Fibroblast of skin of back (primary cell): Measurements from ENCODE around the gene SUPT6H.
"Not testable (repeated sequence)": the region's sequence is repeated elsewhere in the genome, so short reads cannot be mapped to it uniquely, and the experiment has no call there.

Source experiments
- DNase-seq: peaks from one replicate; pipeline ENCODE4 v3.0.0-alpha.2; 2013

SUPT6H gene

GRCh38 chr17:28719021-28719433 lies 57.0 kb downstream of the SUPT6H start:
- DNase-seq, result no peak

GRCh38 chr17:28720247-28720996 lies 58.4 kb downstream of the SUPT6H start:
- DNase-seq, result no peak

GRCh38 chr17:28720997-28721329 lies 59.0 kb downstream of the SUPT6H start:
- not testable (repeated sequence) for DNase-seq

GRCh38 chr17:28722417-28723158 lies 60.6 kb downstream of the SUPT6H start:
- no peak for DNase-seq

DNA sequence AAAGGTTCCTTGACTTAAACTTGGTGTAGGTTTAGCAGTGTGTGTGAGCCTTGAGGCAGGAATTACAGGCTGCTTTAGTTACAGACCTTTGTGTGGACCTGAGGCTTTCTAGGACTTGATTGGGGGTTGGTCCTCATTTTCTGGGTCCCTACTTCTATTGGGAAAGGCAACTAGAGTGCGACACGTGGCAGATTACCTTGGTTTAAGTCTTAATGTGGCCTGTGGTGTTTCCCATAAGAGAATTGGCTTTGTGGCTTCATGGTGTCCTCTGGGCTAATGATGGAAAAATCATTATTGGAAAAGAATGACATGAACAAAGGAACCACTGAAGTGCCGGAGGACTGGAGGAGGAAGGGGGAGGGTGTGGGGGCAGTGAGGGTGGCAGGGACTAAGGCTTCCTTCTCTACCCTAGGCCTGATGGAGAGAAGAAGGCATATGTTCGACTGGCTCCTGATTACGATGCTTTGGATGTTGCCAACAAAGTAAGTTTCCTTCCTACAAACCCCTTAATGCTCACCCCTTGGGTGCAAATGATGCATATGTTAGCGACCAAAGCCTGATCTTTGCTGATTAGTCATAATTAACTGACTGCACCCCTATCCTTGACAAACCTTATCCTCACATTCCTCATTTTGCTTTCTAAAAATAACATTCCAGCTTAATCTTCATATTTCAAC lies 61.3 kb downstream of the SUPT6H start:
- DNase-seq, result no peak

- not testable (repeated sequence) for DNase-seq
Measured at GRCh38 chr17:28723836-28724499, 62.0 kb downstream of the SUPT6H start.

DNA sequence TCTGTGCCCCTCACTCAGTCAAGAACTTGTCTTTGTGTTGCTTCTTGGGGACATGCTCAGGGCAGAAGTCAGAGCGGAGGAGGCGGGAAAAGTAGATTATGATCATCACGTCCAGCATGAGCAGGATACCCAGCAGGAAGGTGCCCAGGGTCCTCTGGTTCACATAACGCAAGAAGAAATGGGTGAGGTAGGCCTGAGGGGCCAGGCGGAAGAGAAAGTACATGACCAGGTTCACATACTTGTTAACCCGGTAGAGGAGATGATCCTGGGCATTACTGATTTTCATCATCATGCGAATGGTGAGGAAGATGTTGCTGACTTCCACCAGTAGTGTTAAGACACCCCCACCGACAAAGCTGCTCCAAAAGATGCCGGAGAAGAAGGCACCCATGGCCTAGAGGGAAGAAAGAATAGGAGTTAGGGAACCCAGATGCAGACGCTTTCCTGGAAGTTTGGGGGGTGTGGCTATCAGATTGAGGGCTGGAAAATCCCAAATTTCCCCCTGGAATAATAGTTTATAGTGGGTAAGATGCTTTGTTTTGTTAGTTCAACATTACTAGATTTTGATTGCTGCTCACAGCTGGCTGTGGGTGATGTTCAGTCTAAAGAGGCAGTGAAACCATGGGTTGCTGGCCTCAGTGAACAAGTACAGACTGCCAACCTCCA lies 62.6 kb downstream of the SUPT6H start:
- DNase-seq, result no peak

- DNase-seq, result peak; percentile 42
Measured at GRCh38 chr17:28725166-28725659, 63.2 kb downstream of the SUPT6H start.

DNA sequence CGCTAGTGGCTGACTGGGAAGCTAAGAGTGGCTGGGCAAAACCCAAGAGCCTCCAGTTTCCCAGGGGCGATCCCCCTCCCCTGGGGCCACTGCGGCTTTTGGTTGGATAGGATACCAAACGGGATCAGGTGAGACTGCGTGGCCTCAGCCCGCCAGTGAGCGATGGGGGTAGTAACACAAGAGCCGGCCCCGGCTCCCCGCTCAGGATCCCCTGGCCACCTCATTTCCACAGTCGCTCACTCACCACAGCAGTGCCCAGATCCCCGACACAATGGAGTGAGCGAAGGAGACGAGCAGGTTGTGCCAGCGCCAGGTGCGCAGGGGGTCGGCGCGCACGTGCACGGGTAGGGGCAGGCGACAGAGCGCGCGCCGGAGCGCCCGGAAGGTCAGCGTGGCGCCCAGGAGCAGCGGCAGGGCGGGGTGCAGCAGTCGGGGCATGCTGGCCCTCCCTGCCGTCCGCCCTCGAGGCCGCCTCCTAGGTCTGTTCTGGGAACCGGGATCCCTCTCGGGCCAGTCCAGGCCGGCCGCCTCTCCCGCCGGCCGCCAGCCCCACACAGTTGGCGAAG lies 63.7 kb downstream of the SUPT6H start:
- peak; percentile 81 for DNase-seq

- peak; percentile 70 for DNase-seq
Measured at GRCh38 chr17:28726226-28726626, 64.2 kb downstream of the SUPT6H start, which contains the start of gene TLCD1. TLCD1 (minus strand) TSS chr17:28726233; CDS start chr17:28726097, 136 bp downstream.

DNA sequence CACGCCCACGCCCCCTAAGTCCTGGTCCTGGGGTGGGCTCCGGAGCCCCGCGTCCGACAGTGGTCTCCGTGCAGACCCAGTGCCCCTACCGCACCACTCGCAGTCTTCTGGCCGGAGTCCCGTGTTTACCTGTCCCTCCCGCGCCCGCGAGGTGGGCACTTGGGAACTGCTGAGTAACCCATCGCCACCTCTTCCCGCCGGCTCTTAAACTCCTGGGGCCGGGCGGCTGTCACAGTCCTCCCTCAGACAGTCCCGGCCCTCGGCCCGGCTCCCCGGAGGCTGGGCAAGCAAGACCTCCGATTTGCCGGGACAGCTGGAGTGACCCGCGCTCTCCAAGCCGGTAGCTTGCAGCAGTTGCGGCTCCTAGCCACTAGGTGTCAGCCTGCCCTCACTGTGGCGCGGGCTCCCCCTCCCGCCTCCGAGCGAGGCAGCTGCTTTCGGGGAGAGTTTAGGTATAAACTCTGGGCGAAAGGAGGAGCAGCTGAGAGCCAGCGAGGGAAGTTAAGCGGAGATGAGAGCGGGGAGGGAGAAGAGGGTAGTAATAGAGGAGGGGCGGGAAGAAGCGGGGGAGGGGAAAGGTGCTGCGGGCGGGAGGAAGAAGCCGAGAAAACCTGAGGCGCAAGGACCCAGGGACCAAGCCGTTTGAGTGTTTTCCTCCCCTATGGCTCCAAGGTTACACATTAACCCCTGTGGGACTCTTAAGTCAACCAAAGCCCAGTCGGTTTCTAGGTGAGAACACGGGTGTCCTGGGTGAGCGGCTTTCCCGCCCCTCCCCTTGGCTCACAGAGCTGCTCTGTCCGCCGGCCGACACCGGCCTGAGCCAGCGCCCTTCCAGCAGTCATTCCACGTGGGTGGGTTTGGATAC lies 64.9 kb downstream of the SUPT6H start:
- peak; percentile 91 for DNase-seq

DNA sequence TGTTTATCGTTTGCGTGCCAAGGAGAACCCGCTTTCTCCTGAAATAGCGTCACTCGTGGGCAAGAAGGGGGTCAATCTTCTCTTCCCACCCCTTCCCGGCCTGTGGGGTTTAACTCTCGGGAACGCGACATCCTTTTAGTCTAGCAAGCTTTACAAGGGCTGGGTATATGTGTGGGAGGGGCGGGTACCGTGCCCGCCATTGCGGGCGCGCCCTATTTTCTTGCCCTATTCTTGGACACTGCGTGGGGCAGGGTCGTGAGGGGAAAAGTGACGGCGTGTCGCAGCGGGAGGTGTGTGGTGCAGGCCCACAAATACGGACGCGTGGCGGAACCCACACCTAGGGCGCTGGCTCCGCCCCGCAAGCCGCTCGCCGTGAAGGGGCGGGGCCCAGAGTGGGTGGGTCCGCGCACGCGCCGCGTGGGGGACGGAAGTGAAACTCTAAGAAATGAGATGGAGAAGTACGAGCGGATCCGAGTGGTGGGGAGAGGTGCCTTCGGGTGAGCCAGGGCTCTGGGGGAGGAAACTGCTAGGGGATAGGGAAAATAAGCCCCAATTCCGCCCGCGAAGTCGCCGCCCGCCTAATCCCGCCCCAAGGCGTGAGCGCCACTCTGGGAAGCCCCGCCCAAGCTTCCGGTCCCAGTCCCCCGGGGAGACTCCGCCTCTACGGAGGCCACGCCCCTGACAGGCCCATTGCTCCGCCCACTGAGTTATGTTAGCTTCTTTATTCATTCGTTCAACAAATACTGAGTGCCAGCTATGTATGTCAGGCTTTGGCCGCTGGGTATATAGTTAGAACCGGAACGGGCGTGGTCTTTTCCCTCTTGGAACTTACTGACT lies 66.6 kb downstream of the SUPT6H start, which contains the start of gene NEK8:
Gene NEK8, plus strand, starts transcription at position 425 of the 837 bp plus-strand sequence. Its CDS starts 26 bp downstream, at position 451.
- DNase-seq, result peak; percentile 93

DNA sequence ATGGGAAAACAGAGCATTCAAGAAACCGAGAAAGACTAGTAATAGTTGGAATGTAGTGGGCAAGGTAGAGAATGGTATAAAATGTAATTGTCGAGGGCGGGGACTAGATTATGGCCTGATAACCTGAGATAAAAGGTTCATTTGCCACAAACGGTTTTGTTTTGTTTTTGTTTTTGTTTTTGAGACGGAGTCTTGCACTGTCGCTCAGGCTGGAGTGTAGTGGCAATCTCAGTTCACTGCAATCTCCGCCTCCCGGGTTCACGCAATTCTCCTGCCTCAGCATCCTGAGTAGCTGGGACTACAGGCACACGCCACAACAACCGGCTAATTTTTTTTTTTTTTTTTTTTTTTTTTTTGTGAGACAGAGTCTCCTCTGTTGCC lies 67.9 kb downstream of the SUPT6H start:
- DNase-seq, result no peak

DNA sequence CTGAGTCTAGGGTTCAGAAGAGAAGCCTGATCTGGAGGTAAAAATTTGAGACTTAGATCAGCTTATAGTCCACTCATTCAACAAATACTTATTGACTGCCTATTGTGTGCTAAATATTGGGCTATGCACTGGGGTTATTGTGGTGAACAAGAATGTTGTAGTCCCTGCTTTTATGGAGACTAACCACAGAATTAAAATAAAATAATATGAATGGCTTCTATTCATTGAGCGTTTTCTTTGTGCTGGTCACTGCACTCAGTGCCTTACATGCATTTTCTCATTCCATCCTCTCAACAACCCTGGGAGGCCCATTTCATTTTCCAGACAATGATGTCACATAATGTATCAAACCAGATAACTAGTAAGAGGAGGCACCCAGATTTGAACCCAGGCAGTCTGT lies 71.3 kb downstream of the SUPT6H start:
- DNase-seq, result no peak

GRCh38 chr17:28734712-28735241 lies 72.8 kb downstream of the SUPT6H start:
- DNase-seq, result no peak

DNA sequence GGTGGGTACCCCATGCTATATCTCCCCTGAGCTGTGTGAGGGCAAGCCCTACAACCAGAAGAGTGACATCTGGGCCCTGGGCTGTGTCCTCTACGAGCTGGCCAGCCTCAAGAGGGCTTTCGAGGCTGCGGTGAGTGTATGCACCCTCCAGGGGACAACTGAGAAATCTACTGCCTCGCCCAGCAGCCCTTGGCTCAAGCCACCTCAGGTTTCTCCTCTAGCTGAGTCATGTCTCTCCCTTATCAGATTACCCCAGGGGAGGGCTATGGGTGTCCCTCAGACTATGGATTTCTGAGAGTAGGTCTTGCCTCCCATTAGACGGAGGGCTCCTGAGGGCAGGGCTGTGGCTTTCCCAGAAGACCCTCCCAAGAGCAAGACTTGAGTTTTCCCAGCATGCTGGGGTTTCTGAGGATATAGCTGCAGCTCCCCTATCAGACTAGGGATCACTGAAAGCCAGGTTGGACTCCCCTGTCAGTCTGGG lies 73.3 kb downstream of the SUPT6H start:
- DNase-seq, result no peak

- DNase-seq, result not testable (repeated sequence)
Measured at GRCh38 chr17:28735913-28736769, 74.1 kb downstream of the SUPT6H start.

DNA sequence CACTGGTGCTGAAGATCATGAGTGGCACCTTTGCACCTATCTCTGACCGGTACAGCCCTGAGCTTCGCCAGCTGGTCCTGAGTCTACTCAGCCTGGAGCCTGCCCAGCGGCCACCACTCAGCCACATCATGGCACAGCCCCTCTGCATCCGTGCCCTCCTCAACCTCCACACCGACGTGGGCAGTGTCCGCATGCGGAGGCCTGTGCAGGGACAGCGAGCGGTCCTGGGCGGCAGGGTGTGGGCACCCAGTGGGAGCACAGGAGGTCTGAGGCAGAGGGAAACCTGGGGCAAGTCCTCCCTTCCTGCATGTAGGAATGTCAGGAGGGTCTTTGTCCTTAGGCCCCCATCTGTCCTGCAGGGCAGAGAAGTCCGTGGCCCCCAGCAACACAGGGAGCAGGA lies 75.3 kb downstream of the SUPT6H start:
- DNase-seq, result no peak
